Activated T-cell treated with anti-CD3 and anti-CD28 coated beads, Interleukin-2, amount 50 U/mL, for 1 hour (primary cell): Measurements from ENCODE around the gene C14orf132.
"Not testable (repeated sequence)": the region's sequence is repeated elsewhere in the genome, so short reads cannot be mapped to it uniquely, and the experiment has no call there.

Source experiments
- DNase-seq: peaks from one replicate; pipeline ENCODE4 v3.0.0-alpha.2; 2020

C14orf132 gene

DNA sequence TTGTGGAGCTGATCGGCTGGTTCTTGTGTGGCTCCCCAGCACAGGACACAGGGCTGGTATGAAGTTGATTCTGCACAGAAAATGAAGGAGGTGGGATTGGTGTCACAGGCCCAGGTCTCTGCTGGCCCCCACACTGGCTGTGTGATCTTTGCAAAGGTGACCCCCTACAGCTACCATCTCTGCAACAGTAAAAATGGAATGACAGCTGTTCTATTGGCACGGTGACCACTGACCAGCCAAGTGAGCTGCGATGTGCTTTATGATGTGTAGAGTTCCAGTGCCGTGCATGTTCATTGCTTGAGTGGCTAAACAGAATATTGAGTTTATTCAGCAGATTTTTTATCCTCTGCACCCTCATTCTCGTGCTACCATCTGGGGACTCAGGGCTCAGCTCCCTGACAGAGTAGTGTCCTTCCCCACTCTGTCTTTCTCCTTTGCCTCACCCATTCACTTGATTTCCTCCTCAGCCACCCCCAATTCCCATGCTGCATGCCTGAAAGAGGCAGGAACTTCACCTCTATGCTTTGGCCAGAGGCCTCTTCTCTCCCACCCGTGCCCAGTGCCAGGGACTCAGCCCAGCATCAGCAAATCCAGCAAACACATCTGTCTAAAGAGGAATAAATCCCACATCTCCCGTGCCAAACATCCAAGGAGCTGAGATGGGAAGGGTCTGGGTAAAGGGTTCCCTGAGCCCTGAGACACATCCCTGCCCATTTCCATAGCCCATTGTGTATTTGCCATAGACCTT is 21.2 kb downstream of the C14orf132 start:
- DNase-seq: no peak

DNA sequence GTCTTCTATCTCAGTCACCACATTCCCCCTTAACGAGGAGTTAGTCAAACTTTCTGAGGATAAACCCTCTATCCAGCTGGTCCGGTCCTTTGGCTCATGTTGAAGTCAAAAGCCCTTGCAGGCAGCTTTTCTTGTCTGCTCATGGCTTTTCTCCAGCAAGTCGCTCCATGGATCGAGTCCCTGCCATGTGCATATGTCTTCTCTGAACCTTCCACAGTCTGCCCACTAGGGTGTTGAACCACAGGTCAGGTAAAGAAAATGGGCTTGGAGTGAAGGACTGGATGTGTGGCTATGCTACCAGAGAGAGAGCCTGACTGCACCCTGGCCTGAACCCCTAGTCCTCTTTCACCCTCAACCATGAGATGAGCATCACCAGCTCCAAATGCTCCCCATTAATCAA is 22.8 kb downstream of the C14orf132 start:
- DNase-seq: no peak

DNA sequence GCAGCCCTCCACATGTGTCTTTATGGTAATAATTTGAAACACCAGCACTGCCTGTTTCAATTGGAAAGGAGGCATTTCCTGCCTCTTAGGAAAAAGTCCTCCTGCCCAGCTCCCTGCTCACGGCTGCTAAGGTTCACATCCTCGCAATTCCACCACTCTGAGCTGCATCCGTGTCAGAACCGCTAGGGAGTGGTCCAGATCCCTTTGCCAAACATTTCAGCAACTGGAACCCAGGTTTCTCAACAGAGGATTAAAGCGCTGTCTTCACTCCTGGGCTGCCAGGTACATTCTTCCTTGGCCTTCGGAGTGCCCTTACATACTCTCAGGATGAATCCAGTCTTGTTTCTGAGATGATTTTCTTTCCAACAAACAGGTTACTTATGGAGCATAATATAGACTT is 23.3 kb downstream of the C14orf132 start:
- DNase-seq: no peak

DNA sequence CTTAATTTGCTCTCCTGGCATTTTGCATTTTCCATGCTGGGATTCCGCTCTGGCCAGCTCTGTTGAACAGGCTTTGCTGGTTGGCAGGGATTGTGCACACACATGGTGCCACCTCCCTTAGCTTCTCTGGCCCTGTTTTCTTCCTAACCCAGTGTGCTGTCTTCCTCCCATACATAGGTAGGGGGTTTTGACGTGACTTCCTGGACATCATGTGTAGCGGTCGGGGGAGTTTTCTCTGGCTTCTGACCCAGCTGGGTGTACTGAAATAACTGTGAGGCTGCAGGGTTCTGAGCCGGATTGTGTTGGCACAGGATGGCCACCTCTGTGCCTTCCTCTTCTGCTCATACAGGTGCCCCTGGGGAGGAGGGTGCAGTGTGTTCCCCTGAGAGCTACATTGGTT is 25.7 kb downstream of the C14orf132 start:
- no peak for DNase-seq

DNA sequence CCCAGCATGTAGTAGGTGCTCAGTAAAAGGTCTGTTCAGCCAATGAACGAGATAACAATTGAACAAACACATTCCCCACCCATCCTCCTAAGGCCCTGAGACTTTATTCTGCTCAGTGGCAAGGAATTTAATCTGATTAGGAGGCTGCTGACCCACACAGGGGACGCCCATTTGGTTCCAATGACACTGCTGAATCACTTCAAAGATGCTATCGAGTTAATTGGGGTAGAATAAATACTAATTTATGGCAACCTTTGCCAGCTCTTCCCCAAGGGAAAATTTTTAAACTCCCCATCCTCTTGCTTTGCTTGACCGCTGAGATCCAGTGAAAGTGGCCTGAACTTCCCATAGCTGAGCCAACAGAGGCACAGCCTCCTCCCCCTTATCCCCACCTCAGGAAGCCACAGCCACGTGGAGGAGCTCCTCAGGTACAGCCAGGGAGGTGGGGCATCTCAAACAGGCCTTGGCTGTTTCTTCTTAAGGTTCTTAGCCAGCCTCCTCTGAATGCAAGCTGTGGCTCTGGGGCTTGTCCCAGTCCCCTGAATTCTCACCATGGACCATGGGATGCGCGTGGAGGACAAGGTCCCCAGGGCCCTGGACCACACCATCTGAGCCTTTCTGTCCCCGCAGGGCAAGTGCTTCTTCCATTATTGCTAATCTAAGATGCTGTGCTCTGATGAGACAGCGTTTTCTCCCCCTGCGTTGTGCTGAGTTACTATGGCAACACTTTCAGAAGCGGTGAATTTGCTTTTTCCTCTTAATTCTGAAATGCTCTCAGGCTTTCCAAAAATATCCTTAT is 26.7 kb downstream of the C14orf132 start:
- DNase-seq: no peak

DNA sequence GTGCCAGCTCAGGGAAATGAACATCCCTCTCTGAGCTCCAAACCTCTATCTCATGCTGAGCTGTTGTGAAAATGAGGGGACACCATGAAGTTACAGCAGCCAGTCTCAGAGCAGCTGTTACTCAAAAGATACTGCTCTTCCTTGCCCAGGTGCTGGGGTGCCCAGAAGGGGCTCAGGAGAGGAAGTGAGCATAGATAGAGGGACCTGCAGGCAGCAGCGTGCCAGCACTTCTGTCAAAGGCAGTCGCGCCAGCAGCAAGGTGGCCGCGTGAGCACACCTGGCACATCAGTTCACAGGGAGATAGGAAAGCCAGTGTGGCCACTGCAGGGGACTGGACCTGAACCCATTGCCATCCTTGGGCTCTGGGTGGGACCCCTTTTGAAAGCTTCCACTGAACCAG is 27.8 kb downstream of the C14orf132 start:
- DNase-seq: no peak

DNA sequence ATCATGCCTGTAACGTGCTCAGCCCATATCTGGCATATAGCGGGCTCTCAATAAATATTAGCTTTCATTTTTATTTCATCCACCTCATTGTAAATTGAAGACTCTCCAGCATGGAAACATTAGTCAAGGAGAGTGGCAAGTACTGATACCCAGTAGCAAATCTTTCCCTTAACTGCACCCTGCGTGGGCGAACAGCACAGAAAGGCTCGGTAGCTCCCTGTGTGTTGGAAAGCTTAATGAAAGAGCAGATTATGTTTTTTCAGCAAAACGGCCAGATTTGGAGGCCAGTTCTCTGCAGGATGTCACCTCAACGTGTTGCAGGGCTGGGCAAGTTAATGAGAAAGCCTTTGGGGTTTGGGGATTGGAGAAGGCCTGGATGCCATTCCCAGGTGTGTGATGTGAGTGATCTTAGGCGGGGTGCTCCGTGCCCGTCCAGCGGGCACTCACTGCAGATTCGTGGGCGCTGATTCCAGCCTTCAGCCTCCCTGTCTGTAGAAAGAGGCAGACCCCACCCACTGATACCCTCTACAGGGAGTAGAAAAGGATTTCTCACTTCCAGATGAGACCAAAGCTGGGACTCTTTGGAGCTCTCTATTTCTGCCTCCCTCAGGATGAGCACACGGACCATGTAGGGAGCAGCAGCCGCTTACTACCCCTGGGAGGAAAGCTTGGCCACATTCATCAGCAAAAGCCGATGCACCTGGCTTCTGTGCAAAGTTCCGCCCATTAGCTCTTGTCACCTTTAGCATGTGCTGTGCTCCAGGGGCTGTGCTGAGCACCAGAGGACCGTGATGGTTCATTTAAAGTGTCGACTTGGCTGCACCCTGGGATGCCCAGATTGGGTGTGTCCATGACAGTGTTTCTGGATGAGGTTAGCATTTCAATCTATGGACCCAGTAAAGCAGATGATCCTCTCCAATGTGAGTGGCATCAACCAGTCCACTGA is 29.1 kb downstream of the C14orf132 start:
- DNase-seq: no peak

DNA sequence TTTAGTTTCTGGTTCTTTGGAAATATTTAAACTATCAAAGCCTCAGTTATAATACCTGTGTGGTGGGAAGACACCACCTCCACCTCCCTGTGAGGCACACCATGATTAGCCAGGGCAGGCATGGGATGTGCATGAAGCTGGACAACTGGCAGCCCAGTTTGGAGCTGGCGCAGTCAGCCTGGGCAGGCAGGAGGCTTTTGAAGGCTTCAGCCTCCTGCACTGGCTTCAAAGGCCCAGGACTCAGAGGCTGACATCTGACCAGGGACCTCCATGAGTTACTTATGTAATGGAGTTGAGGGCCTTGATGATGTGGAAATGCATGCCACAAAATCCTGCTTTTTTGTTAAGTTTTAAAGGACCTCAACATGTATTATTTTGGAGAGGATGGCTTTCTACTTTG is 30.3 kb downstream of the C14orf132 start:
- DNase-seq: no peak

DNA sequence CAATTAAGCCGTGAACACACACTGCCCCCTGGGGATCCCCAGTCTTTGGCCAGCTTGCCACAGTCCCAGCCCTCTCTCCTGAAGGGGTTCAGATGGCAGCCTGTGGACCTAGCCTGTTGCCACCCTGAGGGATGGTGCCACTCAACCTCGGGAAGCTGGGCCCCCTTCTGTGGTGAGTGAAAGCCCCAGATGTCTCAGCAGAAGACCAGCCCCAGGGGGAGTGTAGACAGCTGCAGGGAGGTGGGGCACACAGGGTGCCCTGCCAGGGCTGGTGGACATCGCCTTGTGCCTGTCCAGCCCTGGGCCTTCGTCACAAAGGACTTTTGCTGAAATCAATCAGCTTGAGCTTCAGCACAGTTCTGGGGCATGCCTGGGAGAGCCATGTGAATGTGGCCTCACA is 32.4 kb downstream of the C14orf132 start:
- no peak for DNase-seq

DNA sequence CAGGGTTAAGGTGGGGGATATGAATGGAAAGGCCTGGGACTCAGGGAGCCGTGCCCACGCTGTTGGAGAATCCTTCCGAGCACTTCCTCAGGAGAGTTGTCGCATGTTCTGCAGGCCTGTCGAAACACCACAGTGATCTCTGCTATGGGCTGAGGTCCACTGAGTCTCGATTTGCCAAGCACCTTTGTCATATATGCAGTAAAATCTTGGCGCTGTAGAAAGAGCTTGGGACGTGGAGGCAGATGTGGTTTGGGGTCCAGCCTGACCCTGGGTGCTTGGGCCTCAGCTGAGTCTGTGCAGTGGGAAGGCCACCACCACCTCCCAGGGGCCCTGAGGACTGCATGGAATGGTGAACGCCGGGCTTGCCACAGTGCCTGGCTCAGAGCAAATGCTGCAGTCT is 32.9 kb downstream of the C14orf132 start:
- DNase-seq: no peak

DNA sequence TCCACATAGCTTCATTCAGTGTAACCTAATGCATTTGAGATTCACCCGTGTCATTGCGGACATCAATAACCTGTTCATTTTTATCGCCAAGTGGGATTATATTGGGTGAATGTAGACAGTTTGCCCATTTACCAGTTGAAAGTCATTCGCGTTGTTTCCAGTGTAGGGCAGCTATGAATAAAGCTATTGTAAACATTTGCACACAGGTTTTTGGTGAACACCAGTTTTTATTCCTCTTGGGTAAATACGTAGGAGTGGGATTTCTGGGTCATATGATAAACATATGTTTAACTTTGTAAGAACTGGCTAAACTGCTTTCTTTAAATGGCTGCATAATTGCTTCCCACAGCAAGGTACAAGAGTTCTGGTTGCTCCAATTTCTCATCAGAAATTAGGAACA is 33.6 kb downstream of the C14orf132 start:
- no peak for DNase-seq

DNA sequence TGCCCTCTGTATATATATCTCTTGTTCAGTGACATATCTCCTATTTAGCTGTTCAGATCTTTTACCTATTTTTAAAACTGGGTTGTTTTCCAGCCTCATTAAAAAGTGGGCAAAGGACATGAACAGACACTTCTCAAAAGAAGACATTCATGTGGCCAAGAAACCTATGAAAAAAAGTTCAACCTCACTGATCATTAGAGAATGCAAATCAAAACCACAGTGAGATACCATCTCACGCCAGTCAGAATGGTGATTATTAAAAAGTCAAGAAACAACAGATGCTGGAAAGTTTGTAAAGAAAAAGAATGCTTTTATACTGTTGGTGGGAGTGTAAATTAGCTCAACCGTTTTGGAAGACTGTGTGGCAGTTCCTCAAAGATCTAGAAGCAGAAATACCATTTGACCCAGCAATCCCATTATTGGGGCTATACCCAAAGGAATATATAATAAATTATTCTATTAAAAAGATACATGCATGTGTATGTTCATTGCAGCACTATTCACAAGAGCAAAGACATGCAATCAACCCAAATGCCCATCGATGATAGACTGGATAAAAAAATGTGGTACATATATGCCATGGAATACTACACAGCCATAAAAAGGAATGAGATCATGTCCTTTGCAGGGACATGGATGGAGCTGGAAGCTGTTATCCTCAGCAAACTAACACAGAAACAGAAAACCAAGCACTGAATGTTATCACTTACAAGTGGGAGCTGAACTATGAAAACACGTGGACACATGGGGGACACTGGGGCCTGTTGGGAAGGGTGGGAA is 34.3 kb downstream of the C14orf132 start:
- not testable (repeated sequence) for DNase-seq

DNA sequence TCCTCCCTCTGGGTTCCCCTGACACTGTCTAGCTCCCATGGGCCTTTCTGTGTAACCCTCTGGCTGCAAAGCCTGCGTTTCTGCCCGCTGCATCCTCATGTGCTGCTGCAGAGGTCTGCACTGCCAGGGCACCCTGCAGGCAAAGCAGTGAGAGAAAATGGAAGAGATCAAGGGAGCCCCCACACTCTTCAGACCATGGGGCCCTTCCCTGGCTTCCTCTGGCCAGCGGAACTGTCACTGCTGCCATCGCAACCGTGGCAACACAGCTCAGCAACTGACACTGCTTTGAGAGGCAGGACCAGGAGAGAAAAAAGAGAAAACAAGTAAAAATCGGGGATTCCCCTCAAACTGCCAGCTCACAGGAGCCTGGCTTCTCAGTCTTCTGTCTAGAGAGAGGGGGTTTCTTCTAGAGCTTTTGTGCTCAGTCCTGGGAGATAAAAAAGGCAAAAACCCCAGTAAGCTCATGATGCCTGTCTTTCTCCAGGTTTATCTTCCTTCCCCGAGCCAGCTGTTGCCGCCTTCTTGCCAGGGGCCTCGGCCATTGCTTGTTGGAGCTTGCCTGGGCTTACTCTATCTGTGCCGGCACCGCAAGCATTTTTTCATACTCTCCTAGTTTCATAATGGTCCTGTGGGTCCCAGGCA is 38.9 kb downstream of the C14orf132 start:
- DNase-seq: no peak

DNA sequence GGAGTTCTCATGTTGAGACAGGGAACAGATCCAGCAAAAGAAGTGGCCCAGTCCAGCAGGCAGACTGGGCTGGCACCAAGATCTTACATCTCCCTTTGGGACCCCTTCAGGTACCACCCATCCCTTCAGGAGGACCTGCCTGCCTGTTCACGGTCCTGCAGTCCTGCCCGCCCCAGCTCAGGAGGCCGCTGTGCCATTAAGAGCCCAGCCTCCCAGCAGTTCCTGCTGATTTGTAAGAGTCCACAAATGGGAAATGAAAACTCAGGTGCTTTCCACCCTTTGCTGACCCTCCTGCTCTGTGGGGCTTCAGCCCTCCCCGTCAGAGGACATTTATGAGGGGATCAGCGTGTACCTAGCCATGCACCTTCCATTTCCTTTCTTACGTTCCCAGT is 39.5 kb downstream of the C14orf132 start:
- no peak for DNase-seq

DNA sequence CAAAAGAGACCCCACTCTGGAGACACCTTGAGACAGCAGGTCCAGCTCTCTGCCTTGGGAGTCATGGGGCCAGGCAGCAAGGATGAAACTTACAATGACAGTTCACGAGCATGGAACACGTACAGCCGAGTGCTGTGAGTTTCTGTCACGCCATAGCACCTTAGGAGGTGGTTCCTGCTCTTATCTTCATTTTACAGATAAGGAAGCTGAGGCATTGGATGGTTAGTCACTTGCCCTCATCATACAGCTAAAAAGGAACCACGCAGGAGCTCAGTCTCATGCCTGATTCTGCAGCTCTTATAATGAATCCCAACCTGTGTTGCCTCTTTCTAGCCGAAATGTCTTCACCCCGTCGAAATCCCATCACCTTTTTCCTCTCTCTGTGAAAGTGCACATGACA is 39.9 kb downstream of the C14orf132 start:
- DNase-seq: no peak

DNA sequence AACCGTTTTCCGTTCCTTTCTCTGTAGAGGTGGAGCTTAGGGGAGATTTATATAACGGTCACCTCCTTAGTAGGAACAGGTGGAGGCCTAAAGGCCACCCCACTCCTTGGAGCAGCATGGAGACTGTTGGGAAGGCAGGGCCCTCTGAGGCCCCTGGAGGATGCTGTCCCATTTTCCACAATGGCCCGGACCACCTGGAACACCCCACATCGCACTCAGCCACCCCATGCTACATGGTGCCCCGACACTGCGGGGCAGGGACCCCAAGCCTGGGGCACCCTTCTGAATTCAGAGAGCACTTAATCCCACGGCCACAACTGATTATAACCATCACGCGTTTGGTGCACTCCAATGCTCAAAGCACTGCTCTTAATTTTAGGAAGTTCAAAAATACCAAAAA is 41.4 kb downstream of the C14orf132 start:
- DNase-seq: no peak

DNA sequence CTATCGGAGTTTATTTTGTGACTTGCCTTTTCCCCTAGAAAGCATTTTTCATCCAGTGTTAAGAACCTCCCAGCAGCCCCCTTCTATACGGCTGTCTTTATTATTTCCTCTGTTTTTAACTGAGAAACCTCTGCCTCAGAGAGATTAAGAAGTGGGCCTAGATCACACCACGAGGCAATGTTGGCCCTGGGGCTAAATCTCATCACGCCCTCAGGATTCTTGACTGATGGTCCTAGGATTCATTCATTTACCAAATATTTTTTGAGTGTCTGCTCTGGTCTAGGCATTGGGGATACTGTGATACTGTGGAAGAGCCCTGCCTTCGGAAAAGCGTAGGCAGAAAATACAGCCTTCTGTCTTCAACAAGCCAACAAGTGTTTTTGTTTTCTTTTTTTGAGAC is 42.1 kb downstream of the C14orf132 start:
- DNase-seq: no peak

DNA sequence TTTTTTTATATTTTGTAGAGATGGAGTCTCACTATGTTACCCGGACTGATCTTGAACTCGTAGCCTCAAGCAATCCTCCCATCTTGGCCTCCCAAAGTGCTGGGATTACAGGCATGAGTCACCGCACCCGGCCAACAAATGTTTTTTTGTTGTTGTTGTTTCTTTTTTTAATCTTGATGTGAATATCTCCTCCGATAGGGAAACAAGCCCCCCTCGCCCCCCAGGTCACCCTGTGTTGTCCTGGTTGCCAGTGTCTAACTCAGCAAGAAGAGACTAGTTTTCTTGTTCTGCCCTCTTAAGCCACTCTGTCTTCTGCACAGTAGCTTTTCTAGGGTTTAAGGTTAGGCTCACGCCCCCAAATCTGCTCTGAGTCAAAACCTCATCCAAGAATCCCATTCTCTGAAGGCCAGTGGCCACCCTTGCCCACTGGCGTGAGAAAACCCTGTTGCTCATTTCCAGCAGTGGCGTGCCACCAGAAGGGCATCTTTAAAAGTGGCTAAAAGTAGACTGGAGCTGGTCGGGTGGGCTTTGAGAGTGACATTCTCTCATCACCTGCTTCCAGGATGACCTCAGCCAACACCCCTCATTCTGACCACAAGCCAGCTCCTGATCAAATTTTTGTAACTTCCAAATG is 42.7 kb downstream of the C14orf132 start:
- no peak for DNase-seq

DNA sequence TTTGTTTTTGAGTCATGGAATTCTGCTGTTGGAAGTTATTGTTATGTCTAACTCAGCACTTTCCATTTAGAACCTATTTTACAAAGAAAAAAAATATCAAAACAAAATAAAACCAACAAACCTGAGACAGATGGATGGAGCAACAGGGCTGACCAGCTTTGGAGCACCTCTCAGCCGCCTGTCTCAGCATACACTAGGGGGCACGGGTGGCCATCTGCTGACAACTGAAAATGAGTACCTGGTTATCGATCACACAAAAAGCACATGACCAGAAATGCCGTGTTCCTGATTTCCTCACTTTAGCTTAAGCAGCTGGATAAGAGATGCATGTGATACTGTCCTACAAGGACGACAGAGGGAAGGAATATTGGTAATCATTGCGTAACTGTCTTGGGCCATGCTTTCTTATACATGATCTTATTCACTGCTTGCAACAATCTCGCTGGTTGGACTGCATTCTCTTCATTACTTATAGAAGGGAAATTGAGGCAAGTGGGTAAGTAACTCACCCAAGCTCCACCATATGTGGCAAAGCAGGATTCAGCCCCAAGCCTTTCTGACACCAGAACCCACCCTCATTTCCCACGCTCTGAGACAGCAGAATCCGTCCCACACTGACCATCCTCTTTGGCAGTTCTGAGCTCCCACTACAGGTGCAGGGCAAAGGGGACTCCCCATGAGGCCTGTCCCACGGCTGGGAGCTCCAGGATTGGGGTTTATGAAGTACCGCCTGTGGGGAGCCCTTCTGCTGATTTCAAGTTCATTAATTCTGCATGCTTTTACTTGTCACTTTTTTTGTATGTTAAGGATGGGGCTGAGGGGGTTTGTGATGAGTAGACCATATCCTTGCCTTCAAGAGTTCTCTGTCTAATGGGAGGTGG is 43.5 kb downstream of the C14orf132 start:
- no peak for DNase-seq

DNA sequence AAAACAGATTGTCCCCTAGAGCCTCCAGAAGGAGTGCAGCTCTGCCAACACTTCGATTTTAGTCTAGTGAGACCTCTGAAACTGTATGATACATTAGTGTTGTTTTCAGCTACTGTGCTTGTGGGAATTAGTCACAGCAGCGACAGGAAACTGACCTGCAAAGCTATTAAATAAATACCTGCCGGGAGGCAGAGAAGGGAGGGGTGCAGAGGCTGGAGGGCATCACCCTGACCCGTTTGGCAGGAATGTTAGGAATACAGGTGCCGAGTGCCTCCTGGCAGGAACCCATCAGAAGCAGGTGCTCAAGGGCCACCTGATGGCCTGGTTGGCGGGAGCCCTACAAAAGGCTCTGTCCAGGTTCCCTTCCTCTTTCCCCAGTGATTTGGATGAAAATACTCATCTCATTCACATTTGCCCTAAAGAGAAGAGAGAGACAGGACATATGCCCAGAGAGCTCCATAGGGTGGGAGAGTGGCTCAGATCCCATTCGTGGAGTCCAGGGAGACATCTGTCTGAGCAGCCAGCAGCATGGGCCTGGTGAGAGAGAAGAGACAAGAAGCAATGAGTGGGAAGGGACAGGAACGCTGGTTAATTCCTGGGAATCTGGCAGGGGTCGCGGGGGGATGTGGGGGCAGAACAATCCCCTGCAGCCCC is 44.6 kb downstream of the C14orf132 start:
- no peak for DNase-seq
